Activated T-cell treated with anti-CD3 and anti-CD28 coated beads for 4 hours (primary cell): Measurements from ENCODE around the gene SARM1.
A peak's percentile ranks its signal among the peaks of the same experiment; 100 is the strongest.

Experiments used
- DNase-seq: peaks from one replicate; pipeline ENCODE4 v3.0.0-alpha.2; 2020

Gene SARM1

GRCh38 chr17:28342313-28342712 lies 29.2 kb upstream of the SARM1 start:
- DNase-seq = no peak

GRCh38 chr17:28343491-28343932 lies 28.0 kb upstream of the SARM1 start:
- DNase-seq = no peak

GRCh38 chr17:28344011-28344410 lies 27.5 kb upstream of the SARM1 start:
- DNase-seq = no peak

GRCh38 chr17:28344435-28344901 lies 27.0 kb upstream of the SARM1 start:
- no peak for DNase-seq

GRCh38 chr17:28345419-28346198 lies 25.9 kb upstream of the SARM1 start:
- no peak for DNase-seq

GRCh38 chr17:28346199-28346580 lies 25.3 kb upstream of the SARM1 start:
- no peak for DNase-seq

DNA sequence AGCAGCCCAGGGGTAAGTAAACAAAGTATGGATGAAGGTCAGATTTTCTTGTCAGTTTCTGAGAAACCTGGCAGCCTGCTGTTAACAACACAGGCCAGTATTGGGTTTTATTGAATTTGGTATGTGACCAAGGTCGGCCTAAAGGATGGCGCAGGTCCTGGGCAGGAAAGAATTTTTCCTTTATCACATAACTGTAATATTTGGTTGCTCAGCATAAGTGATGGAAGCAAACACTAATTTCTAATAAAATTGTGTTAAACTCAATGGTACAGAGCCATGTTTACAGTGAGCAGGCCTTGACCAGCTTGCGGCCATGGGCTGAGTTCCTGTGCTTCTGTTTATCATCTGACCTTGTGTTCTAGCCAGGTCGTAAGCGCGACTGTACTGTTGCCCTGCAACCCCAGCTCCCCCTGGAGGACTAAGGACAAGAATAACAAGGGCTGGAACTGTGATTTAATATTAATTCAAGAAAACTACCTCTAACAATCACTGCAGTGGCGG lies 24.7 kb upstream of the SARM1 start:
- DNase-seq = no peak

- DNase-seq = no peak
Measured at GRCh38 chr17:28347261-28347891, 24.1 kb upstream of the SARM1 start.

GRCh38 chr17:28348979-28349378 lies 22.5 kb upstream of the SARM1 start:
- no peak for DNase-seq

DNA sequence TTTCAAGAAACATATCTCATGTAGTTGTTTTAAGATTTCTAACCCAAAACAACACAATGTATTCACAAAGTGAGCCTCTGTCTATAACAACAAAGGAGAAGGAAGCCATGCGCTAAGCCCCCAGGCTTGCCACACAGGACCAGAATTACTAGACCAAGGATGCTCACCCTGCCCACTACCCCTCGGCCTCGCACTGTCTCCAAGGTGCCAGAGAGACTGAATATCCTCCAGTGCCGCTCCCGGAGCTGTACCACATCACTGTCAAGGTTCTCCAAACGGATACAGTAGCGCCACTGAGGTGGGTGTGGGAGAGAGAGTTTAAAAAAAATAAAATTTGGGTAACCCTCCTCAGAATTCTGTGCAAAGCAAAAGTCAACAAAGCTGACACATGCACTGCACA lies 21.2 kb upstream of the SARM1 start:
- DNase-seq = no peak

- DNase-seq = peak; percentile 93
Measured at GRCh38 chr17:28357061-28357900, 14.2 kb upstream of the SARM1 start, which contains the start of gene POLDIP2. TSS of gene POLDIP2 (minus strand) at chr17:28357527. CDS start at chr17:28357448, 79 bp downstream.

DNA sequence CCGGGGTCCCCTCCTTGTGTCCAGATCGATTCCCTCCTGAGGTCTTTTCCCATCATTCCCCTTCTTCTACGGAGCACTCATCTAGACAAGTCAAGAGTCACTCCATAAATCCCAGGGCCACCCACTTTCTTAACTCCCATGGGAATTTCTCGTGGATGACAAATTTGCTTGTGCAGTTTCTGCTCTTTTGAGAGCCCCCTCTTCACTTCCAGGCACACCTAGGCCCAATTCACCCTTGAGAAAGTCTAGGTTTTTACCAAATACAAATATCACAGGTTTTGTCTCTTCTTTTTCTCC lies 13.6 kb upstream of the SARM1 start:
- DNase-seq = no peak

DNA sequence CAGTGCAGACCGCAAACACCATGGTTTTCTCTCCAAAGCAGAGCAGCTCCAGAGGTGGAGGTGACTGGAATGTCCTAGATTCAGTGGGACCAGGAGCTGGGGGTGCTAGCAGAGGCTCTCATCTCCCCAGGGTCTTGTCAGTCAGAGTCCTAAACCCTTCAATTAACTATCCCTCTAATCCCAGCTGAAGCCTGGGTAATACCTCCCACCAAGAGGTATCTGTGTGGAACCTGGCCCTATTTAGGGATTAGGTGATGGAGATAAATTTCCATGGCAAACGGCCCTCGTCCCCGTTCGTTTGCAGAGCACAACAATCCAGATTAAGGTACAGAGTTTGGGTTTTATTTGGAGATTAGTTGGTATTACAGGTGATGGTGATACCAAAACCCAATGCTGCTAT lies 8.3 kb upstream of the SARM1 start:
- no peak for DNase-seq

- no peak for DNase-seq
Measured at GRCh38 chr17:28363776-28364650, 7.5 kb upstream of the SARM1 start.

- DNase-seq = no peak
Measured at GRCh38 chr17:28364665-28365363, 6.7 kb upstream of the SARM1 start, which contains the start of gene SEBOX. TSS of gene SEBOX (minus strand) at chr17:28365199. CDS start at chr17:28365151, 48 bp downstream.

- DNase-seq = no peak
Measured at GRCh38 chr17:28365487-28365886, 6.0 kb upstream of the SARM1 start.

- no peak for DNase-seq
Measured at GRCh38 chr17:28366605-28367004, 4.9 kb upstream of the SARM1 start.

DNA sequence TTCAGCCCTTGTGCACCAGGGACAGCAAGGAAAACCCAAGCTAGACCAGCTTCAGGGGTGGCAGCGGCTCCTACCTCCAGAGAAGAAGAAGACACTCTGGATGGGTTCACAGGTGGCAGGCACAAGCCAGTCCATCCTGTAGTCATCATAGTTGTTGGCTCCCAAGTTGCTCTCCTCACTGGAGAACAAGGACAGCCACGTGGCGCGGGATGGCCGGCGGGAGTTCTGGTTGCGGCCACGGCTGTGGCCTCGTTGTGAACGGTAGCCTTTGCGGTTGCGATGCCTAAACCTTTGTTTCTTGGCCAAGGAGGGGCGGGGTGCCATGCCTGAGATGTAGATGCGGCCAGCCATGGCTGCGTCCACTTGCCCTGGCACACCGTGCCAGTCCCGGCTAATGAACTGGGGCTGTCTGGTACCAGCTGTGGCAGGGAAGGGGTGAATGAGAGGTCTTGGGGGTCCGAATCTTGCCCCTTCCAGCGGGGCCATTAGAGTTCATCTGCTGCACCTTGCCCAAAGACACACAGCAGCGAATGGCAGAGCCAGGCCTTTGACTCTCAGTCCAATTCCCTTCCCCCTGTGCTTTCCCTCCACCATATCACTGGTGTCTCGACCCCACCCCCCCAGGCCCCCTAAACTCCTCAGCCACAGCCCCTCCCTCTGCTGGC lies 3.7 kb upstream of the SARM1 start:
- DNase-seq = no peak

- no peak for DNase-seq
Measured at GRCh38 chr17:28368306-28368831, 3.1 kb upstream of the SARM1 start.

DNA sequence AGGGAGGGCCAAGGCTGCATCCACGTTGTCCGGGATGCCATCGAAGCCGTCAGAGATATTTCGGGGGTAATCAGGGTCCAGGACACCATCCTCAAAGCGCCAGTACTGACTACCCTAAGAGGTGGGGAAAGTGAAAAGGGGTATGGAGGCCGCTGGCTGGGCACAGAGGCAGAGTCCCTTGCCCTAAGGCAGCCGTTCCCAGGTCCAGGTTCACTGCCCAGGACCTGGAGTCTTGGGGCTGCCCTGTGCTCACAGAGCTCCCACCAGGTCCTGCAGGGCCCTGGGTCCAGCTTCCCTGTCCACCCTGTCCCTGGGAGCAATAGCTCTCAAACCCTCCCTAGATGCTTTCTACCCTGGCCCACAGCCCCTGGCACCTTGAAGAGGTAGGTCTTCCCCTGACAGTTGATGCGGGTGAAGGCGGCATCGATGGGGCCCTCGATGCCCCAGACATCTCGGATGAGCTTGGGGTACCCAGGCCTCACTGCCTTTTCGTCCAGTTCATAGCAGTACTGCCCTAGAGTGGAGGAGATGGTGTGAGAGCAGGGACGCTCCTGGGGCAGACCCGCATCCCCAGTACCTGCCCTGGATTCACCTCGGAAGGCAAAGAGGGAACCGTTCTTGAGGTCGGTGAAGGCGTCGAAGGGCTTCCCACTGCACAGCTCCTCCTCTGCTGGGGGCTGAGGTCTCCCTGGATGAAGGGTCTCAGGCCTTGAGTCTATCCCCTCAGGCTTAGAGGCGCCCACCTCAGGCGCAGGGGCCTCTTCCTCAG lies 2.4 kb upstream of the SARM1 start:
- DNase-seq = no peak
